GM13977 (cell line): ENCODE measurements around the gene IL6.
"Not testable (repeated sequence)": the region's sequence is repeated elsewhere in the genome, so short reads cannot be mapped to it uniquely, and the experiment has no call there.

Source experiments
- DNase-seq: peaks from one replicate; pipeline ENCODE4 v3.0.0; 2012; ENCODE audit warnings: low spot score
- CTCF ChIP-seq: IDR thresholded peaks from 2 replicates; pipeline ENCODE4 v1.5.1; 2012; ENCODE audit warnings: mild to moderate bottlenecking, control low read depth; ENCODE audit not compliant: insufficient read depth; ENCODE audit errors: extremely low read depth, missing control alignments
- in situ Hi-C: fragments of 300-500 bp; cut with MboI; formaldehyde crosslinking; loops from one replicate; pipeline ENCODE4 v1.12.0; 2022; ENCODE audit warnings: low sequenced_read_pairs, low pct_unique_long_range_greater_than_20kb, mixed read lengths, inconsistent platforms; ENCODE audit not compliant: unreplicated experiment

IL6 gene

GRCh38 chr7:22697876-22698606 is 29.0 kb upstream of the IL6 start:
- peak; percentile 40 for DNase-seq
- TF ChIP-seq CTCF: no peak
- in situ Hi-C loops: no loop called here

GRCh38 chr7:22698767-22699166 is 28.2 kb upstream of the IL6 start:
- TF ChIP-seq CTCF: no peak
- in situ Hi-C loops: no loop called here
- no peak for DNase-seq

- TF ChIP-seq CTCF: no peak
- DNase-seq: no peak
- in situ Hi-C loops: no loop called here
Observed at GRCh38 chr7:22700559-22701002, 26.4 kb upstream of the IL6 start.

GRCh38 chr7:22702516-22702915 is 24.5 kb upstream of the IL6 start:
- in situ Hi-C loops: no loop called here
- TF ChIP-seq CTCF: no peak

GRCh38 chr7:22703107-22703855 is 23.7 kb upstream of the IL6 start:
- in situ Hi-C loops, DNase-seq: not testable (repeated sequence)

More at GRCh38 chr7:22702516-22702915, 24.5 kb upstream of the IL6 start:
- DNase-seq: no peak

- in situ Hi-C loops, DNase-seq: not testable (repeated sequence)
Observed at GRCh38 chr7:22703978-22704610, 22.9 kb upstream of the IL6 start.

GRCh38 chr7:22704722-22705121 is 22.3 kb upstream of the IL6 start:
- in situ Hi-C loops, DNase-seq: not testable (repeated sequence)

- in situ Hi-C loops, DNase-seq: not testable (repeated sequence)
Observed at GRCh38 chr7:22705874-22706273, 21.1 kb upstream of the IL6 start.

GRCh38 chr7:22707026-22707691 is 19.8 kb upstream of the IL6 start:
- DNase-seq, in situ Hi-C loops: not testable (repeated sequence)

GRCh38 chr7:22708214-22708613 is 18.8 kb upstream of the IL6 start:
- not testable (repeated sequence) for DNase-seq

GRCh38 chr7:22708677-22709061 is 18.3 kb upstream of the IL6 start:
- in situ Hi-C loops, DNase-seq: not testable (repeated sequence)

More at GRCh38 chr7:22708214-22708613, 18.8 kb upstream of the IL6 start:
- in situ Hi-C loops: not testable (repeated sequence)
